Lung (tissue), 12 donors: Measurements from ENCODE around the gene OBSCN. TPM values are rescaled to one million over a fixed set of nuclear protein-coding genes. Genes with fewer than 3 reads are reported as not detected.
A peak's percentile ranks its signal among the peaks of the same experiment; 100 is the strongest.

ENCODE experiments used
- ATAC-seq: fragments of 200-7000 bp; cut with Tn5 transposase; one replicate; pipeline ENCODE4 v1.9.1; 2020; ENCODE audit warnings: moderate number of reproducible peaks; ENCODE audit not compliant: insufficient read depth, low FRiP score
- DNase-seq, 3 donors: peaks; one replicate each; pipeline ENCODE4 v3.0.0-alpha.2; 2013 to 2017
- H3K27ac ChIP-seq, 2 donors: one replicate each; pipeline ENCODE4 v1.5.1; 2013; ENCODE audit warnings: mild to moderate bottlenecking in 2 of 2, moderate library complexity in 2 of 2, control low read depth in 1 of 2, inconsistent platforms in 1 of 2, low read depth in 1 of 2, low read length in 1 of 2
- H3K27me3 ChIP-seq, 3 donors: one replicate each; pipeline ENCODE4 v1.5.1; 2013; ENCODE audit warnings: low read length in 2 of 3; ENCODE audit not compliant: control insufficient read depth in 3 of 3, insufficient read depth in 3 of 3
- H3K36me3 ChIP-seq, 4 donors: one replicate each; pipeline ENCODE4 v1.5.1; 2013; ENCODE audit warnings: low read length in 4 of 4, mild to moderate bottlenecking in 1 of 4, moderate library complexity in 1 of 4; ENCODE audit not compliant: control insufficient read depth in 4 of 4, insufficient read depth in 4 of 4
- H3K4me1 ChIP-seq, 5 donors: one replicate each; pipeline ENCODE4 v1.5.1; 2013; ENCODE audit warnings: low read length in 5 of 5, mild to moderate bottlenecking in 2 of 5, moderate library complexity in 1 of 5; ENCODE audit not compliant: control insufficient read depth in 5 of 5, insufficient read depth in 5 of 5
- H3K4me3 ChIP-seq: one replicate; pipeline ENCODE4 v1.5.1; 2013; ENCODE audit warnings: mild to moderate bottlenecking, control low read depth, moderate library complexity
- H3K9ac ChIP-seq, 2 donors: one replicate each; pipeline ENCODE4 v1.5.1; 2013; ENCODE audit warnings: low read length in 2 of 2, control low read depth in 1 of 2; ENCODE audit not compliant: insufficient read depth in 1 of 2
- H3K9me3 ChIP-seq, 4 donors: one replicate each; pipeline ENCODE4 v1.5.1; 2013; ENCODE audit warnings: low read length in 3 of 4, mild to moderate bottlenecking in 1 of 4, moderate library complexity in 1 of 4; ENCODE audit not compliant: control insufficient read depth in 4 of 4, insufficient read depth in 3 of 4
- WGBS, 2 donors: extraction: QIAGEN DNeasy Blood & Tissue Kit; methylation state at CpG; one replicate each; pipeline ENCODE4 v1.1.7; 2013; 5-methylcytosine and 5-hydroxymethylcytosine counted together
- polyA plus RNA-seq, 2 donors: library from polyadenylated mRNA; stranded (reverse); fragments of 200-250 nt; gene quantifications; one replicate each; pipeline ENCODE4 v1.2.1, GENCODE V29; 2013
- total RNA-seq, 2 donors: library from RNA; depleted of rRNA in 1 of 2; stranded (reverse); fragments of >200 nt in 1 of 2; gene quantifications; one replicate each; pipeline ENCODE4 v1.2.1, GENCODE V29; 2014 to 2021
- TF ChIP-seq, protein P1 (sequence below): IDR thresholded peaks from 2 replicates; pipeline ENCODE4 v1.5.1; 2012; ENCODE audit warnings: mild to moderate bottlenecking; ENCODE audit errors: control extremely low read depth, extremely low read depth
- donor health status: control.
- donor health status: control.
- donor health status: Bipolar disorder and iron deficiency.
- donor health status: healthy.
- donor health status: DM: yes; HTN: yes; CAD: no.

Gene OBSCN
- total and polyA plus RNA-seq, 4 donors = 5.1 to 47.3 (median 25.4) TPM

DNA sequence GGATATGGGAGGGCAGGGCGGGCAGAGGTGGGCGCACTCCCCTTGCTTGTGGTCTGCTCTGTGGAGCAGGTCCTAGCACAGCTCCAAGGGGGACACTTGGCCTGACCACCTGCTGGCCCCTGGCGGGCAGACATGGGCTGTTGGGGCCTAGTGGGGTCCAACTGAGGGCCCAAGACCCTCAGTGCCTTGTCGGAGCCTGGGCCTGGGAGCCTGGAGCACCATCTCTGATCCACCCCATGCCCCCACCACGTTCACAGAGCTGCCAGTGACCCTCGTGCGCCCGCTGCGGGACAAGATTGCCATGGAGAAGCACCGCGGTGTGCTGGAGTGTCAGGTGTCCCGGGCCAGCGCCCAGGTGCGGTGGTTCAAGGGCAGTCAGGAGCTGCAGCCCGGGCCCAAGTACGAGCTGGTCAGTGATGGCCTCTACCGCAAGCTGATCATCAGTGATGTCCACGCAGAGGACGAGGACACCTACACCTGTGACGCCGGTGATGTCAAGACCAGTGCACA, 70.6 kb downstream of the OBSCN start:
- DNase-seq (no peak), ATAC-seq (no peak)
- Histone ChIP-seq H3K9ac (no peak overlapping the region), H3K9me3 (no peaks in the 10 kb centered on the region), H3K4me1 (peaks cover 0 to 12% (median 4%) of the 10 kb centered on the region in 5 donors), H3K27ac (no peak overlapping the region), H3K27me3 (no peaks in the 10 kb centered on the region), H3K4me3 (no peak overlapping the region), H3K36me3 (peaks cover 0 to 31% (median 6%) of the 10 kb centered on the region in 4 donors)
- WGBS, 2 donors = 96% methylated on average over 20 to 21 of the region's 21 CpGs
- TF ChIP-seq, protein P1, sequence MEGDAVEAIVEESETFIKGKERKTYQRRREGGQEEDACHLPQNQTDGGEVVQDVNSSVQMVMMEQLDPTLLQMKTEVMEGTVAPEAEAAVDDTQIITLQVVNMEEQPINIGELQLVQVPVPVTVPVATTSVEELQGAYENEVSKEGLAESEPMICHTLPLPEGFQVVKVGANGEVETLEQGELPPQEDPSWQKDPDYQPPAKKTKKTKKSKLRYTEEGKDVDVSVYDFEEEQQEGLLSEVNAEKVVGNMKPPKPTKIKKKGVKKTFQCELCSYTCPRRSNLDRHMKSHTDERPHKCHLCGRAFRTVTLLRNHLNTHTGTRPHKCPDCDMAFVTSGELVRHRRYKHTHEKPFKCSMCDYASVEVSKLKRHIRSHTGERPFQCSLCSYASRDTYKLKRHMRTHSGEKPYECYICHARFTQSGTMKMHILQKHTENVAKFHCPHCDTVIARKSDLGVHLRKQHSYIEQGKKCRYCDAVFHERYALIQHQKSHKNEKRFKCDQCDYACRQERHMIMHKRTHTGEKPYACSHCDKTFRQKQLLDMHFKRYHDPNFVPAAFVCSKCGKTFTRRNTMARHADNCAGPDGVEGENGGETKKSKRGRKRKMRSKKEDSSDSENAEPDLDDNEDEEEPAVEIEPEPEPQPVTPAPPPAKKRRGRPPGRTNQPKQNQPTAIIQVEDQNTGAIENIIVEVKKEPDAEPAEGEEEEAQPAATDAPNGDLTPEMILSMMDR = no peak

DNA sequence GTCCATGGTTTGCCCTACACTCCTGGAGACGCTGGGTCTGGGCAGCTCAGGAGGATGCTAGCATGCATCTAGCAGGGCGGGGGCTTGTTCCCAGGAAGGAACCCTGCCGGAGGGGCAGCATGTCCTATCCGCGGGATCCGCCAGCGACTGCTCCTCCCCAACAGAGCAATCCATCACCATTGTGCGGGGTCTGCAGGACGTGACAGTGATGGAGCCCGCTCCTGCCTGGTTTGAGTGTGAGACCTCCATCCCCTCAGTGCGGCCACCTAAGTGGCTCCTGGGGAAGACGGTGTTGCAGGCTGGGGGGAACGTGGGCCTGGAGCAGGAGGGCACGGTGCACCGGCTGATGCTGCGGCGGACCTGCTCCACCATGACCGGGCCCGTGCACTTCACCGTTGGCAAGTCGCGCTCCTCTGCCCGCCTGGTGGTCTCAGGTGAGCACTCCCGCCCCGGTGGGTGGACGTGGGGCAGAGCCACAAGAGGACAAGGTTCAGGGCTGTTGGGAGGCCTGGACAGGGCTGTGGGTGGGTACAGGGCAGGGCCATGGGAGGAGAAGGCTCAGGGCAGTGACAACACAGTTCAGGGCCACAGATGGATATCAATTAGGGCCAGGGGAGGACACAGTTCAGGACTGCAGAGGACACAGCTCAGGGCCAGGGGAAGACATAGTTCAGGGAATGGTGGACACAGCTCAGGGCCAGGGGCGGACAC, 71.3 kb downstream of the OBSCN start:
- H3K4me3 ChIP-seq = no peak overlapping the region
- no peak overlapping the region for H3K9ac ChIP-seq

DNA sequence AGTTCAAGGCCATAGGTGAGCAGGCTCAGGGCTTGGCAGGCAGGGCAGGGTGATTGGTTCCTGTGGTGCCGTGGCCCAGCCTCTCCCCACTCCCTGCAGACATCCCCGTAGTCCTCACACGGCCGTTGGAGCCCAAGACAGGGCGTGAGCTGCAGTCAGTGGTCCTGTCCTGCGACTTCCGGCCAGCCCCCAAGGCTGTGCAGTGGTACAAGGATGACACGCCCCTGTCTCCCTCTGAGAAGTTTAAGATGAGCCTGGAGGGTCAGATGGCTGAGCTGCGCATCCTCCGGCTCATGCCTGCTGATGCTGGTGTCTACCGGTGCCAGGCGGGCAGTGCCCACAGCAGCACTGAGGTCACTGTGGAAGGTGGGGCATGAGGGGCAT, 71.9 kb downstream of the OBSCN start:
- DNase-seq (peak in 1 of 3 donors; percentile 4), ATAC-seq (no peak)
- WGBS, 2 donors = 94 to 95% methylated on average over 12 of the region's 12 CpGs

More for the DNA sequence above, 71.3 kb downstream of the OBSCN start:
- Histone ChIP-seq H3K36me3 (peaks cover 0 to 35% (median 6%) of the 10 kb centered on the region in 4 donors), H3K27me3 (no peaks in the 10 kb centered on the region), H3K9me3 (no peaks in the 10 kb centered on the region), H3K27ac (no peak overlapping the region), H3K4me1 (peaks cover 0 to 12% (median 4%) of the 10 kb centered on the region in 5 donors)
- peak in 1 of 3 donors; percentile 4 for DNase-seq
- 96% methylated on average over 24 to 27 of the region's 27 CpGs for WGBS, 2 donors
- ATAC-seq = no peak
- TF ChIP-seq, protein P1 = no peak

More for the DNA sequence above, 71.9 kb downstream of the OBSCN start:
- Histone ChIP-seq H3K27me3 (no peaks in the 10 kb centered on the region), H3K27ac (no peak overlapping the region), H3K4me3 (no peak overlapping the region), H3K4me1 (peaks cover 0 to 12% (median 3%) of the 10 kb centered on the region in 5 donors), H3K36me3 (peaks cover 0 to 35% (median 4%) of the 10 kb centered on the region in 4 donors), H3K9me3 (no peaks in the 10 kb centered on the region), H3K9ac (no peak overlapping the region)
- TF ChIP-seq, protein P1 = no peak
